ENCODE data around the gene LEPROT. TPM values are rescaled to one million over a fixed set of nuclear protein-coding genes. Genes with fewer than 3 reads are reported as not detected.

The LEPROT gene
- total and polyA plus RNA-seq, 7 donors, result 14.9 to 34.5 (median 22.9) TPM

DNA sequence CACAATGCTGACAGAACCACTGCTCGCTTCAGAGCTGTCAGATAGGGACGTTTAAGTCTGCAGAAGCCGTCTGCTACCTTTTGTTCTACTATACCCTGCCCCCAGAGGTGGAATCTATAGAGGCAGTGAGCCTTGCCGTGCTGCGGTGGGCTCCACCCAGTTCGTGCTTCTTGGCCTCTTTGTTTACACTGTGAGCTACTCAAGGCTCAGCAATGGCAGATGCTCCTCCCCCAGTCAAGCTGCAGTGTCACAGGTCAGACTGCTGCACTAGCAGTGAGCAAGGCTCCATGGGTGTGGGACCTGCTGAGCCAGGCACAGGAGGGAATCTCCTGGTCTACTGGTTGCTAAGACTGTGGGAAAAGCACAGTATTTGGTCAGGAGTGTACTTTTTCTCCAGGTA, 47.1 kb downstream of the LEPROT start:
- no peaks in the 10 kb centered on the region for H3K9me3 ChIP-seq
- WGBS, 3 donors, result 58 to 69% (median 62%) methylated on average over 6 of the region's 6 CpGs
- ATAC-seq (no peak), DNase-seq (no peak)
- peaks cover 5% of the 10 kb centered on the region for H3K4me1 ChIP-seq
- no peak overlapping the region for H3K27ac ChIP-seq
- H3K27me3 ChIP-seq (ENCODE audit: insufficient read depth in 3 of 3, low read length in 2 of 3), result no peaks in the 10 kb centered on the region
- no peak for TF ChIP-seq CTCF (IDR thresholded peaks at IDR 0.05)
- no peak overlapping the region for H3K4me3 ChIP-seq
- intact Hi-C loops (cut with DNase I), result no loop called here
- no peaks in the 10 kb centered on the region for H3K36me3 ChIP-seq (ENCODE audit: insufficient read depth in 1 of 2, low read depth in 1 of 2)

DNA sequence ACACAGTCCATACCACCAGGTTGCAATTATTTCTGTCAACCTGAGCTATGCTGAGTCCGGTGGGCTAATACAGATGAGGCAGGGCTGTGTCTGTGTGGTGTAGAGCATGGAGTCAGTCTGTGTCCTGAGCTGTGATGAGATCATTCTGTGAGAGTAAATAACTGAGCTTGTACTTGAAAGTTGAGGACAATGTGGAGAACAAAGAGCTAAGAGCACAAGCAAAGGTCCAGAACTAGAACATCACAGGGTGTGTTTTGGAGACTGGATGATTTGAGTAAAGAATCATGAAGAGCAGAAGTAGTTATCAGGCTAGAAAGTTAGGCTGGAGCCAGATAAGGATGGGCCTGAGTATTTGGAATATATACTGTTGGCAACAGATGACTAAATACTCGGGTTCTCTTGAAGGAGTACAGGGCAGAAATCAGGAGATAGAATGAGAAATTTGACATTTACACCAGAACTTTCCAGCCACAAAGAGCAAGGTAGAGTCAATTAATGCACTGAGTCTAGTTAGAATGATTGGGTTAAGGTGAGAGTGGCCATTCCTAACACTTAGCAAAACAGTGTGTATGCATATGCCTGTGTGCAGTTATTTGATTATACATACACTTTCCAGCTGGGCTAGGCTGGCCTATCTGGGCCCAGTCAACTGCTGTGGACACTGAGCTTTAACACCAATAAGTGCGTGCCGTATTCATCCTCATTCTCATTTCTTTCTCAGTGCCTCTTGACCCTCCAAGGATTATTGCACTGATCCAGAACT, 48.8 kb downstream of the LEPROT start:
- DNase-seq, result no peak
- no peaks in the 10 kb centered on the region for H3K9me3 ChIP-seq
- H3K27me3 ChIP-seq (ENCODE audit: insufficient read depth in 3 of 3, low read length in 2 of 3), result no peaks in the 10 kb centered on the region
- H3K27ac ChIP-seq, result no peak overlapping the region
- no peaks in the 10 kb centered on the region for H3K36me3 ChIP-seq (ENCODE audit: insufficient read depth in 1 of 2, low read depth in 1 of 2)
- H3K4me1 ChIP-seq, result peaks cover 5% of the 10 kb centered on the region
- no peak for TF ChIP-seq CTCF (IDR thresholded peaks at IDR 0.05)
- intact Hi-C loops (cut with DNase I), result no loop called here
- no peak overlapping the region for H3K4me3 ChIP-seq
- ATAC-seq, result no peak
- 39 to 59% (median 54%) methylated on average over 4 of the region's 4 CpGs for WGBS, 3 donors

GRCh38 chr1:65469889-65470340, 49.4 kb downstream of the LEPROT start:
- no peak overlapping the region for H3K27ac ChIP-seq

GRCh38 chr1:65470766-65471165, 50.3 kb downstream of the LEPROT start:
- no peak for DNase-seq
- no peak overlapping the region for H3K27ac ChIP-seq
- H3K27me3 ChIP-seq (ENCODE audit: insufficient read depth in 3 of 3, low read length in 2 of 3), result no peaks in the 10 kb centered on the region
- H3K36me3 ChIP-seq (ENCODE audit: insufficient read depth in 1 of 2, low read depth in 1 of 2), result no peaks in the 10 kb centered on the region
- intact Hi-C loops (cut with DNase I), result no loop called here
- H3K4me1 ChIP-seq, result peaks cover 5% of the 10 kb centered on the region
- no peak overlapping the region for H3K4me3 ChIP-seq
- no peak for TF ChIP-seq CTCF (IDR thresholded peaks at IDR 0.05)
- no peaks in the 10 kb centered on the region for H3K9me3 ChIP-seq
- 19 to 22% (median 21%) methylated on average over 1 of the region's 1 CpG for whole genome bisulfite sequencing, 3 donors
- ATAC-seq, result no peak

More at GRCh38 chr1:65469889-65470340, 49.4 kb downstream of the LEPROT start:
- intact Hi-C loops (cut with DNase I), result no loop called here
- no peaks in the 10 kb centered on the region for H3K9me3 ChIP-seq
- no peaks in the 10 kb centered on the region for H3K36me3 ChIP-seq (ENCODE audit: insufficient read depth in 1 of 2, low read depth in 1 of 2)
- no peaks in the 10 kb centered on the region for H3K27me3 ChIP-seq (ENCODE audit: insufficient read depth in 3 of 3, low read length in 2 of 3)
- peaks cover 5% of the 10 kb centered on the region for H3K4me1 ChIP-seq
- no peak for ATAC-seq
- H3K4me3 ChIP-seq, result no peak overlapping the region
- no peak for TF ChIP-seq CTCF (IDR thresholded peaks at IDR 0.05)
- 32 to 51% (median 36%) methylated on average over 4 of the region's 4 CpGs for WGBS, 3 donors
- no peak for DNase-seq

Data from psoas muscle (tissue), 8 donors.